ENCODE data around the gene PODN.

Gene PODN

DNA sequence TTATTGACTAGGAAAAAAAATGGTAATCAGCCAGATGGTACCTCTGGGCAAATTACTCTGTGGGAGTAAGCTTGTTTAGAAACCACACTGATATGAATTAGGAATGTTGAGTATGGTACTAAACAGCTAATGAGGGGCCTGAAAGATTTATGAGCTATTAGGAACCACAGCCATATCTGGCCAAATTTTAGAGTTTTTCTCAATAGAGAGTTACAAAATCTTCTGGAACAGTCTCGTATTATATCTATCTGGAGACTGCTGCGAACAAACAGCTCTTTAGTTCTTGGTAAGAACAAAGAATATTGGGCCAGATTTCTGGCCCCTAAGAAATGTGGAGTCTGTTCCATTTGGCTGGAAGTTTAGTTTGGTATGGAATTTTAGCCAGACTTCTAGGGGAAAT, 4.9 kb upstream of the PODN start:
- DNase-seq = no peak

DNA sequence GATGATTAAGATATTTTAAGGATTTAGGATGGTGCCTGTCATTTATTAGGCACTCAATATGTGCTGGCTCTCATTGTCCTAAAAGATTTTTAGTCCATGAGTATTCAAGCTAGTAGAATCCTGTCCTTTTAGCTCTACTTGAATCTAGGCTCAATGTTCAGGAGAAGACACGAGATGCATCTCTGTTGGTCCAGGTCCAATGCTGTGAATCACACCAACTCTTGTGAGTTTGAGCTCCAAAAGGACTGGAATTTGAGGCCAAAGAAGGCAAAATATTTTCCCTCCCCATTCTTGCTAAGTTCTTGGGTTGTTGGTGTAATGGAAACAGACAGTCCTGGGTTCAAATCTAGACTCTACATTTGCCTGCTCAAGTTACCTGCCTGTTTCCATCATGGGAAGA, 1.4 kb upstream of the PODN start:
- no peak for DNase-seq

DNA sequence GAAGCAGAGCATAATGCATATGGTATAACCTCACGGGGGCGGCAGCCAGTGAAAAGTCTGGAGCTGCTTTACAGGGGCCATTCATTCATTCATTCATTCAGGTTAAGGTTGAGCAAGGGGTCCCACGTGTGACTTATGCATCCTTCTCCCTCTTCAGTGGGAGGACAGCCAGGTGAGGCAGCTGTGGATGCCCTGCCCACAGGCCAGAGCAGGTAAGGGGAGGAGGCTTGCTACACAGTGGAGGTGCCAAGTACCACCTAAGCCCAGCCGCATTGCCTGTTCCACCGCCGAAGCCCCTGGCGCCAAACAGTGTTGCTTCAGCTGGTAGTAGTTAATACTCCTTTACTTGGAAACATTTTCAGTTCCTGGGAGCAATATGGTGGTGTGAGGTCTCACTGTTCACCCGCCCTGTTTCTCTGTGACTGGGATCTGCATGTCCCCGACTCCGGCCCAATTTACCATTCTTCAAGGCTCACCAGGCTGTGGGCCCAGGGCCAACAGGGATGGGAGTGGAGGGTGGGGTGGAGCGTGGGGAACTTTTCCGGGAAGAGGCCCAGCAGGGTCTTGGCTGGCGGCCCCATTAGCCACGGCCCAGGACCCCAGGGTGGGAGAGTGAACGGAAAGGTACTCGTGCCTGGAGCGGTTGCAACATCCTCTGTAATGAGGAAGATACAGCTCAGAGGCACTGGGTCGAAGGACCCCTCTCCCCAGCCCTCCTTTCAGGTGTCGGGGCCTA, 722 bp upstream of the PODN start:
- no peak for DNase-seq

DNA sequence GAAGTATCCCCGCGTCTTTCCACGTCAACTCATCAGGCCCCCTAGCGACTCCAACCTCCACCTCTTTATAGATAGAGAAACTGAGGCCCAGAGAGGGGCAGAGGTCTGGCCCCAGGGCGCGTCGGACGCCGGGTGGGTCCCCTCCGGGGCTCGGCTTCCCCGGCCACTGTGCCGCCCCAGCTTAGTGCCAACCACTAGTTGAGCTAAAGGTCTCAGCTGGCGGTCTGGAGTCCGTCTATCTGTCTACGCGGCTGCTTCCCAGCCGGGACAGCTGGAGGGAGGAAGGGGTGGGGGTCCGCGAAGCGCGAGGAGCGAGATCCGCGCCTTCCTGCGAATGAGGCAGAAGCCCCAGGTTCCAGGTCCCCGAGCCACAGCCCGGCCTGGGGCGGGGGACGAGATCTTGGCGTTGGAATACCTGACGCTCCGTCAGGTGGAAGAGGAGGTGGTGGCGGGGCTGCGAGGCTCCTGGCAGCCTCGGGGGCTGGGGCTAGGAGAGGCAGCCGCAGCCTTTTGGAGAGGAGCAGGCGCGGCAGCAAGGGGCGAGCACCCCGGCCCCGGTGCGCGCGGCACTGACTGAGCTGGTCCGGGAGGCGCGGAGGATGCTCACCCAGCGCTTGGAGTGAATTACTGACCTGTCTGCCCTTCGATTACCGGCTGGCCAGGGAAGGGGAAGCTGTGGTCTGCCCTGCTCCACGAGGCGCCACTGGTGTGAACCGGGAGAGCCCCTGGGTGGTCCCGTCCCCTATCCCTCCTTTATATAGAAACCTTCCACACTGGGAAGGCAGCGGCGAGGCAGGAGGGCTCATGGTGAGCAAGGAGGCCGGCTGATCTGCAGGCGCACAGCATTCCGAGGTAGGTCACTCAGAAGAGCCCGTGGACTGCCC, 937 bp downstream of the PODN start:
- no peak for DNase-seq

DNA sequence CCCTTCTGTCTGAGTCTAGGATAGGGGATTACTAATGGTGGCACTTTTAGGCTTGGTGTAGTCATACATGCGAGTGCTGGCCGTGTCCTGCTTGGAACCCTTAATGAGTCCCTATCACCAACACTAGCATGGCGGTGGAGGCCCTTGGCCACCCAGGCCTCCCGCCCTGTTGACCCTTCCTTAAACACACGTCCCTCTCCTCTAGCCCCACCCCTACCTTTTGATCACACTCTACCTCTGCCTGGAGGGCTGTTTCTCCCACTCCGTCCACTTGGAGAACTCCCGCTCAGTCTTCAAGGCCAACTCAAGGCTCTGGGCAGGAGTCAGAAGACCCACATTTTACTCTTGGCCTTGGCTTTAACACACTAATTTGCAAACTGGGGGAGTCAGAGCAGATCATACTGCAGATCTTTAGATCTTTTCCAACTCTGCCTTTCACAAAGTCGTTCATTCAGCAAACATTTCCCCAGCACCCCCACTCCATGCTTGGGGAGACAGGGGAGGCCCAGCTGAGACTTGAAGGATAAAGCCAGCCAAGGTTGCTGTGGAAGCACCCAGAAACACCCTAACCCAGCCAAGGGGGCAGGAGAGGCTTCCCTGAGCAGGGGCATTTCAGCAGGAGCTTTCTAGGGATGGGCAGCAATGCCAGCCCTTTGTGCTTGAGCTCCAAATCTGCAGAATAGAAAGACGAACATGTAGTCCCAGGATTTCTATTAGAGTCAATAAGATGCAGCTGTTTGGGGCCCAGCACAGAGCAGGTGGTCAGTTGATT, 1.9 kb downstream of the PODN start:
- no peak for DNase-seq

DNA sequence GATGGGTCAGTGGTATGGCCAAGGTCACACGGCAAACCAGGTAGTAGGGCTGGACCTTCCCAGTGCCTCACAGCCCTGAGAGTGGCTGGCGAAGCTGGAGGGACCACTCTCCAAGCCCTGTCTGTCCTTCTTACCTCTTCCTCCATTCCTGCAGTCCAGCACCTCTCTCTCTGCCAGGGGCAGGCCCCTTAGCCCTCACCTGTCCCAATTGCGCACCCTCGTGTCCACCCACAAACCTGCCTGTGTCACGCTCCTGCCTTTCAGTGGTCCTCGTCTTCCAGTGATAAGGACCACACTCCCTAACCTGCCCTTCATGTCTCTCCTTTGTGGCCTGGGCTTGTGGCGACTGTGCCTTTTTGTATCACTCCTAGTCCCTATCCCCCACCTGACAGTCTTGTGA, 3.4 kb downstream of the PODN start:
- DNase-seq = no peak

DNA sequence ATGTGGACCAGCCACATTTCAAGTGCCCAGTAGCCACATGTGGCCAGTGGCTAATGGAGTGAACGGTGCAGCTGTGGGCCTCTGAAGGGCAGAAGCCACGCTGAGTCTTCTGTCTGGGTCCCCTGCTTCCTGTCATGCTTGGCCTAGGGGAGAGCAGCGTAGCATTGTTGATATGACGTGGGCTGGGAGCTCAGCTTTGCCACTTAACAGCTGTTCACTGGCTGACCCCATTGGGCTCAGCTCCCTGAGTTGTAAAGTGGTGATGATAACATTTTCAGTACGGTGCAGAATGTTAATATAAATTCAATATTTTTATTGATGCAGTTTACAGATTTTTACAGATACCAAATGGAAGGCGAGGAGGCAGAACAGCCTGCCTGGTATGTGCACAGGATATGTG, 4.5 kb downstream of the PODN start:
- DNase-seq = no peak

DNA sequence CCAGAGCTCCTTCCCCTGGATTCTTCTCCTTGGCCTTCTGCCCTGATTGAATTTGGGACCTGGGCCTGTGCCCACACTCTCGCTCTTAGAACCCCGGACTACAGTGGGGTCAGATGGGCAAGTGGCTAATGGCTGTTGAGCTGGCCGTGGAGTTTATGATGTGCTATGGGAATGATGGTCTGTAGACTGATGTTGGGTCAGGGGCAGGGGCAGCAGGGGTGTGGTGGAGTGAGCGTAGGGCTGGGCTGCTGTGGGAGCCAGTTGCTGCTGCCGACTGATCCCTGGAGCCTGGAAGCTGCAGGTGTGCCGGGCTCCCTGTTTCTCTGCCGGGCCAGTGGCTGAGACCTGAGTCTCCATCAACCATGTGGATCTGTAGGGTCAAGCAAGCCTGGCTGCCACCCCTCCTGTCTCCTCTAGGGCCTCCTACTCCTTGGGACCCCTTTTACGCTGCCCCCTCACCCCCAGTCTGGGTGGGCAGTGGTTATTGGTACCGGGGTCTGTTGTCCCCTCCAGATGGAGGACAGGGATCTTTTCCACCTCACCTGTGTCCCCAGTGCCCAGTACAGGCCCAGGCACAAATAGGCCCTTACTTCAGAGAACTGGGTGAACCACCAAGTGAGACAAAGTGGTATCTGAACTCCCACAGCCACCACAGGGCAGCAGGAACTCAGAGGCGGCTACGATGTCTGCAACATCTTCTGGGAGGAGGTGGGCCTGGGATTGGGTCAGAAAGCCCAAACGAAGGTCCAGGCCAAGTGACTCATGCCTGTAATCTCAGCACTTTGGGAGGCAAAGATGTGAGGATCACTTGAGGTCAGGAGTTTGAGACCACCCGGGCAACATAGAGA, 5.1 kb downstream of the PODN start:
- no peak for DNase-seq

DNA sequence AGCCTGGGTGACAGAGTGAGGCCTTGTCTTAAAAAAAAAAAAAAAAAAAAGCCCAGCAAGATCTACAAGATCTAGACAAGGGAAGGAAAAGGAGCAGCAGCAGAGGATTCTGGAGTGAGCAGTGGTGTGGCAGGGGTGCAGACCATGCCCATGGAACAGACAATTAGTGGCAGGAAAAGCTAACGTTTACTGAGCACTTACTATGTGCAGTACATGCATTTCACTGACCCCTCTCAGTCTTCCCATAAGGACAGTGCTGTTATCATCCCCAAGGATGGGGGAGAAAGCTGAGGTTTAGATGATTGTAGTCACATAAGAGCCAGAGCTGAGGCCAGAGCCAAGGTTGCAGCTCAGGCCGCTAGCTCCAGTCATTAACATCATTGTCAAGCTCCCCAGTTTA, 5.9 kb downstream of the PODN start:
- DNase-seq = no peak

DNA sequence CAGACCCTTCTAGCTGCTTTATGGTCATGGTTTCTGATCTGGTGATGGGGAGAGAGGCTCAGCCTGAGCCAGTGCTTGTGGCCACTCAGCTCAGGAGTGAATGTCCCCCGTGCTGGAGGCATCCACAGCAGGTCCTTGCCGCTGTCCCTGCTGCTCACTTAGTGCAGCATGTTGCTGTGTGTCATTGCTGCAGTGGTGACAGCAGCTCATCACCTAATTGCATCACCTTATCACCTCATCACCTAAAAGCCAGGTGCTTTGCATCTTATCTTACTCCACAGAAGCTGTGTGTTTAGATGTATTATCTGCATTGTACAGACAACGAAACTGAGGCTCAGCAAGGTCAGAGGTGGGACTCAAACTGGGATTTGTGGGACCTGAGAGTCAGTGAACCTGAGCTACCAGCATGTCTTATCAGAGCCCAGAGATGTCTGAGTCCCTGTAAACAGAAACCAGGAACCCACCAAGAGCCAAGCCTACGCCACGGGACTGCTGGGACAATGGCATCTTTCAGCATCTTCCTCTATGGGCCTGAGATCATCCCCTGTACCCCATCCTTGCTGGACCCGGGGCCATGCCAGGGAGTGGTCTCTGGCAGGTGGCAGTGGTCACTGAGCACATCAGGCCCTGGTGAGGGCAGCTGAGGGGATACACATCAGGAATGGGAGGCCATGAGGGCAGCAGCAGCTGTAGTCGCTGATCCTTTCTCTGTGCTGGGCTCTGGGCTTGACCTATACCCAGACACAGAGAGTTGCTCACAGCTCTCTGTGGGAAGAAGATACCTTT, 6.5 kb downstream of the PODN start:
- DNase-seq = no peak

DNA sequence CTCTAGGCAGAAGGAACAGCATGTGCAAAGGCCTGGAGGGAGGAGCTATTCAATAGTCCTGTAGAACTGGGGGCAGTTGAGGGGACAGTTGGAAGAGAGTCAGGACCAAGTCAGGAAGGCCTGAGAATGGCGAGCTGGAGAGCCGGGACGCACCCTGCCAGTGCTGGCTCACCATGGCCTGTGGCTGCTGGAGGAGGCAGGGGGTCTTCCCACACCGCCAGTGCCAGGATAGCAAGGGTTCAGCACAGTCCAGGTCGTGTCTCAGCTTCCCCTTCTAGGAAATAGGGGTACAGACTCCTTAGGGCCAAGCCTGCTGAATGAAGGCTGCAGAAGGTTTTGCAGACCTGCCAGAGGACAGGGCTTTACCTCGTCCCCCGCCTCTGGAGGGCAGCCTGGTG, 7.3 kb downstream of the PODN start:
- no peak for DNase-seq

DNA sequence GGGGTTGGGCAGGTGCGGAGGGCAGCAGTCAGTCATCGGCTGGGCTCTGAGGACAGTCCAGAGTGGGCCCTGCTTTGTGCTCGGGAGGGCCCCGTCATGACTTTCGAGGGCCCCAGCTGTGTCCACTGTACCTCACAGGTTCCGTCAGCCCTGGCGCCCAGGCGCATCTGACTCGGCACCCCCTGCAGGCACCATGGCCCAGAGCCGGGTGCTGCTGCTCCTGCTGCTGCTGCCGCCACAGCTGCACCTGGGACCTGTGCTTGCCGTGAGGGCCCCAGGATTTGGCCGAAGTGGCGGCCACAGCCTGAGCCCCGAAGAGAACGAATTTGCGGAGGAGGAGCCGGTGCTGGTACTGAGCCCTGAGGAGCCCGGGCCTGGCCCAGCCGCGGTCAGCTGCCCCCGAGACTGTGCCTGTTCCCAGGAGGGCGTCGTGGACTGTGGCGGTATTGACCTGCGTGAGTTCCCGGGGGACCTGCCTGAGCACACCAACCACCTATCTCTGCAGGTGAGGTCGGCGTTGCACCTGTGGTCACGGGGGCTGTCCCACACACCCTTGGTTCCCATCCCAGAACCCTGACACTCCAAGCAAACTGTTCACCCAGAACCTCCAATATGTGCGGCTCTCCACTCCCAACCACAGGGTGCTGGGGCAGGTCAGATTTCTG, 7.8 kb downstream of the PODN start:
- no peak for DNase-seq

DNA sequence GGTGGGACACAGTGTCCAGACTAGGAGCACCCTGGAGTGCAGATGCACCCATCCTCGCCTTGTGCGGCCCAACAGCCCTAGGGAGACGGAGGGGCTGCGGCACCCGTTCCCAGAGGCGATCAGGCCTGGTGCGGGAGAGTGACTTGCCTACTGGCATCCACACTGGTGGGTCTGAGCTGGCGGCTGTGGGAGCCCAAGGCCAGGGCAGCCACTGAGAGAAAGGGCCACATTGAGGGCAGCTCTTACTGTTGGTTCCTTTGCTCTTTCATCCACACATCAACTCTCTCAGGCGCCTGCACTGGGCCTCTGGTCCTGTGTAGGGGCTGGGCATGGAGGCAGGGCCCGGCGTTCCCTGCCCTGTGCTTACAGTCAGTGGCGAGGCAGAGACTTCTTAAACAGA, 8.6 kb downstream of the PODN start:
- no peak for DNase-seq

DNA sequence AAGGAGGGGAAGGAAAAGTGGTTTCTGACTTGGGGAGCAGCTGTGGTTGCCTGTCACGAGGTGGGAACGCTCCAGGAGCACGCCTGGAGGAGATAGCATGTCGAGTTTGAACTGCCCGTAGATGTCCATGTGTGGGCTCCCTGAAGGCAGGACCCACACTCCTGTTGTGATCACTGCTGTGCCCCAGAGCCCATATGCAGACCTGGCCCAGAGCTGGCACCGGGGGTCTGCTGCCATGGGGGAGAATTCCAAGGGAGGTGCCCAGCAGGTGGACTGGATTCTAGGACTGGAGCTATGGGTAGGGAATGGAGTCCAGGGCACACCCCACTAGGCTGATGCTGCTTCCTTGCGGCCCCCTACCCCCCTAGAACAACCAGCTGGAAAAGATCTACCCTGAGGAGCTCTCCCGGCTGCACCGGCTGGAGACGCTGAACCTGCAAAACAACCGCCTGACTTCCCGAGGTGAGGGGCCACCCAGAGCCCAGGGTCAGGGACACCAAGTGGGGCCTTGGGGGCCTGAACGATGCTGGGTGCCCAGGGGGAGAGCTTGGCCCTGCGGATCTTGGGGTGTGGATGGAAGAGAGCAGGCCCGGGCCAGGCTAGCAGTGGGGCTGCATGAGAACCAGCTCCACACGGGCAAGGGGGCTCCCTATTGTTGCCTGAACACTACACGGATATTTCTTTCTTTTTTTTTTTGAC, 9.3 kb downstream of the PODN start:
- no peak for DNase-seq

DNA sequence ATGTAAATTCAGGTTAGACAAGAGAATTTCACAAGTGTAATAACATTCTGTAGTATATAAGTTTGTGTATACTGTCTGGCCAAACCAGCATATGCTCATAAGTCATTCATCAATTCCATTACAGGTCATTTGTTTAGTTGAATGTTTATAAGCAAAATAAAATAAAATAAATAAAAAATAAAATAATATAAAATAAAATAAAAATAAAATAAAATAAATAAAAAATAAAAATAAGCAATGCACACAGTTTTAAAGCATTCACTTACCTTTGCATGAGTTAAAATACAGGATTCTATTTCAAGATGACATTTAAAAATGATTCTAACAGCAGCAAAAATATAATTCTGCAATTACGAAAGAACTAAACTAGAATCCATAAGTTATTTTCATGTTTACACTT, 9.9 kb downstream of the PODN start:
- DNase-seq = no peak

DNA sequence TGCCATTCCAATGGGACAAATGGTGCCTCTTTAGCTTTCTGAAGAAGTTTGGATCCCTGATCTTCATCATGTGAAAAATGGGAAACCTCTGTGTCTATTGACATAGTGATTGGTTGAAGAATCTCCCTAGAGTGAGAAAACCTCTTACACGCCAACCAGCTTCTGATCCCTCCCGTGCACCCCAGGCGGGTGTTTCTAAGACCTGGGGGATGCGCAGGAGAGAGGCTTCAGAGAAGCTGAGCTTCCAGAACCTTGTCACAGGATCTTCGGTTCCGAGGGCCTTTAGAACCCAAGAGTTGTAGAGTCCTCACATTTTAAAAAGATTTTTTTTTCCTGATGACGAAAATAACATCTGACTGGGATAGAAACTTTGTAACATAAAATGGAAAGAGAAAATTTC, 11.3 kb downstream of the PODN start:
- DNase-seq = no peak

DNA sequence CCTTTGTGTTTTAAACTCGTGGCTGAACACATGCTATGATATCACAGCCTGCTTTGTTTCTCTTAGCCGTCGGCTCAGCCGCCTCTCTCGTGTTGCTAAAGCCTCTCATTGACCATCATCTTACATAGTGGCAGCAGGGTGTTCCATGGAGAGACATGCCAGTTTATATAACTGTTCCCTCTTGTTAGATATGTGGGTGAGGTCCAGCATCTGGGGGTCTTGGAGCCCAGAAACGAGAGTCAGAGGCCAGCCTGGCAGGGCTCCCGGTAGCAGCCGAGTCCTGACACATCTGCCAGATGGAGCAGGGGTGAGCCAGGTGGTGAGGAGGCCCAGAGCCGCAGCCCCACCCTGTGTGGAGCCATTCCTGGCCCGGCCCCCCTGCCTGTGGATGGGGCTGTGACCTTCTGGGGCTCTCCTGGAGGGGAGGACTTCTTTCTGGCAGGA, 11.9 kb downstream of the PODN start:
- no peak for DNase-seq

DNA sequence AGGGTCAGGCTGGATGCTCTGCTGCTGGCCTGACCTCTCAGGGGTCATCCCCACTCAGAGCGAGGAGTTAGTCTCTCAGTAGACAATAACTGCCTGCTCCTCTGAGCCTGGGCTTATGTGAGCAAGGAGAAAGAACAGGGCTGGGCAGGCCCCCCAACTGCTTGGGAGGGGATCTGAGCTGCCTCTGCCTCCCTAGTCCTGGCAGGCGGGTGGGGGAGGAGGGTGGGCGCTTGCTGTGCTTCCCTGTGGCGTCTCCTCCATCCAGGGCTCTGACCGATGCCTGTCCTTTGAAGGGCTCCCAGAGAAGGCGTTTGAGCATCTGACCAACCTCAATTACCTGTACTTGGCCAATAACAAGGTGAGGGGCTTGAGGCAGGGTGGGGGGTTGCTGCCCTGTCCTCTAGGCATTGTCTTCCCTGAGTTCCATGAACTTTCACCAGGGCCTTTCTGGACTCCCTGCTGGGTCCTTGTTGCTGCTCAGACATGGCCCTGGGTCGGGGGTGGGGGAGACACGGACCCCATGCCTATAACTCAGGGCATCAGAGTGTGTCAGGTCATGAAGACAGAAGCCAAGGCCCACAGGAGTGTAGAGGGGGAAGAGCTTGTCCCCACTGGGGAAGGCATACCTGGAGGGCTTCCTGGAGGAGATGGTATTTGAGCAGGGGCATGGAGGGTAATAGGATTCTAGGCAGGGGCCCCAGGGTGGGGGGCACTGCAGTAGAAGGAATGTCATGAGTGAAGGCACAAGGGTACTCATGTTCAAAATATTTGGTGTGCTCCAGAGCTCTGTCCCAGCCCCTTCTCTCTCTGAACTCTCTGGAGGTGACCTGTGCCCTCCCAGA, 12.5 kb downstream of the PODN start:
- no peak for DNase-seq

DNA sequence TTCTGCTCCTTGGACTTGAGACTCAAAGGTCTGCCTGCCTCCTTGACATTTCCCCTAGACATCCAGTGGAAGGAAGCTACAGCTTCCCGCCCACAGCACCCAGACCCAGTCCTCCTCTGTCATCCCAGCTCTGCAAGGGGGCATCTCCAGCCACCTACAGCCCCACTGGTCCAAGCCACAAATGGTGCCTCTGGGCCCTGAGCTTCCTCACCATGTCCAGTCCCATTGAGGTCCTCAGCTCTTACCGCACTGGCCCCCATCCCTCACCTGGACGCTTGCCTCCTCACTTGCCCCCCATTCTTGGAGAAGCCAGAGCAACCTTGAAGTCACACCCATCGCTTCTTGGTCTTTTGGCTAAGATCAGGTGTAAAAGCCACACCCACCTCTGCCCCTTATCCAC, 13.2 kb downstream of the PODN start:
- DNase-seq = no peak

DNA sequence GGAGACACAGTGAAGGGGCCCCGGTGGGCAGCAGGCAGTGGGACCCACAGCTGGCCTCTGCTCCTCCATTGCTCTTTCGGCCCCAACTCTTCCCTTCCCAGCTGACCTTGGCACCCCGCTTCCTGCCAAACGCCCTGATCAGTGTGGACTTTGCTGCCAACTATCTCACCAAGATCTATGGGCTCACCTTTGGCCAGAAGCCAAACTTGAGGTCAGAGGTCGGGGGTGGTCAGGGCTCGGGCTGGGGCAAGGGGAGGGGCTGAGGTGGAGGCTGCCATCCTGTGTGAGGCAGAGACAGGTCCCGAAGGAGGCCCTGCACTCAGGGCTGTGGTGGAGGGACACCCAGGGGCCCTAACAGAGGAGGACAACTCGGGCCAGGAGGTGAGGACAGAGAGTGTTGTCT, 13.7 kb downstream of the PODN start:
- DNase-seq = no peak

Measured in 8988T (cell line).